A549 (cell line): ENCODE results near the gene MYO1E. TPM values are rescaled to one million over a fixed set of nuclear protein-coding genes. Genes with fewer than 3 reads are reported as not detected.
A peak's percentile ranks its signal among the peaks of the same experiment; 100 is the strongest.

Source experiments
- ATAC-seq, 2 experiments: fragments of 200-7000 bp in 1 of 2; fragments of >200 bp in 1 of 2; cut with Nextera tagmentation in 1 of 2; cut with Tn5 transposase in 1 of 2; 3 replicates each; pipeline versions ENCODE4 v1.8.0 to v1.9.1; 2018 to 2020; ENCODE audit warnings: mild to moderate bottlenecking in 1 of 2, moderate library complexity in 1 of 2
- CTCF ChIA-PET: fragments of 300-600 bp; sonication (Branson Sonifier 250); formaldehyde crosslinking; extraction: SDS; loops from one replicate; lab custom pipeline; 2021; ENCODE audit warnings: antibody characterized with exemption, inconsistent platforms; lab: Yijun Ruan, JAX
- POLR2A ChIA-PET: fragments of 350-600 bp; formaldehyde crosslinking; extraction: SDS; loops from one replicate; lab custom pipeline; 2021; ENCODE audit warnings: antibody characterized with exemption, inconsistent platforms; lab: Yijun Ruan, JAX
- DNase-seq, 2 experiments: peaks; one replicate each; pipeline versions ENCODE4 v3.0.0 to v3.0.0-alpha.2; 2011 to 2016; ENCODE audit warnings: low read depth in 1 of 2, low spot score in 1 of 2
- FAIRE-seq: peaks from 2 replicates; lab custom pipeline; 2011; peaks lifted over from hg19 to GRCh38; lab: Jason Lieb, UNC
- H3K27ac ChIP-seq, 2 experiments: fragments of >200 bp; sonication (Bioruptor Twin); formaldehyde crosslinking; 3 replicates each; pipeline ENCODE4 v1.5.1; 2016 to 2017
- H3K4me1 ChIP-seq: fragments of >200 bp; sonication (Bioruptor Twin); formaldehyde crosslinking; 3 replicates; pipeline ENCODE4 v1.6.1; 2016
- H3K4me2 ChIP-seq: fragments of >200 bp; sonication (Bioruptor Twin); formaldehyde crosslinking; 3 replicates; pipeline ENCODE4 v1.6.1; 2016
- H3K4me3 ChIP-seq: fragments of >200 bp; sonication (Bioruptor Twin); formaldehyde crosslinking; 3 replicates; pipeline ENCODE4 v1.5.1; 2016
- H3K9me3 ChIP-seq: fragments of >200 bp; sonication (Bioruptor Twin); formaldehyde crosslinking; 3 replicates; pipeline ENCODE4 v1.6.1; 2016
- EP300 ChIP-seq, 2 experiments: fragments of >200 bp; sonication (Bioruptor Twin); formaldehyde crosslinking; IDR thresholded peaks; 2 replicates in 1 of 2; 3 replicates in 1 of 2; pipeline ENCODE4 v1.6.1; 2016 to 2017
- FOSB ChIP-seq: fragments of 250-450 bp; sonication (Bioruptor Pico); IDR thresholded peaks from 2 replicates; pipeline ENCODE4 v1.5.0; 2020; ENCODE audit warnings: mild to moderate bottlenecking, moderate library complexity
- FOSL2 ChIP-seq, 2 experiments: fragments of 450-650 bp in 1 of 2; fragments of >200 bp in 1 of 2; sonication (Bioruptor Twin) in 1 of 2; formaldehyde crosslinking; IDR thresholded peaks; 2 replicates each; pipeline versions ENCODE4 v1.5.0 to v1.6.1; 2016 to 2020; ENCODE audit warnings: mild to moderate bottlenecking in 1 of 2, moderate library complexity in 1 of 2
- HOXB13 ChIP-seq: fragments of 250-450 bp; sonication (Bioruptor Pico); IDR thresholded peaks from 2 replicates; pipeline ENCODE4 v1.5.0; 2020; ENCODE audit warnings: low read depth, mild to moderate bottlenecking, moderate library complexity
- JUNB ChIP-seq: fragments of >200 bp; sonication (Bioruptor Twin); formaldehyde crosslinking; IDR thresholded peaks from 2 replicates; pipeline ENCODE4 v1.6.1; 2016
- MAZ ChIP-seq: fragments of 150-350 bp; IDR thresholded peaks from 2 replicates; pipeline ENCODE4 v1.6.1; 2014; ENCODE audit warnings: antibody characterized with exemption, low read depth, low read length, borderline replicate concordance
- RAD21 ChIP-seq, 2 experiments: fragments of >200 bp in 1 of 2; sonication (Bioruptor Twin) in 1 of 2; formaldehyde crosslinking in 1 of 2; IDR thresholded peaks in 1 of 2; conservative IDR thresholded peaks in 1 of 2; 2 replicates in 1 of 2; 3 replicates in 1 of 2; pipeline ENCODE4 v1.6.1; 2012 to 2018; ENCODE audit warnings: inconsistent platforms in 1 of 2
- RARB ChIP-seq: fragments of 250-450 bp; sonication (Bioruptor Pico); IDR thresholded peaks from 2 replicates; pipeline ENCODE4 v1.8.0; 2021; ENCODE audit warnings: mild to moderate bottlenecking, moderate library complexity
- SREBF2 ChIP-seq: fragments of 450-650 bp; IDR thresholded peaks from 2 replicates; pipeline ENCODE4 v1.6.1; 2014; ENCODE audit warnings: mild to moderate bottlenecking, moderate library complexity
- ZNF302 ChIP-seq: fragments of 250-450 bp; sonication (Bioruptor Pico); IDR thresholded peaks from 2 replicates; pipeline ENCODE4 v1.9.0; 2021; ENCODE audit warnings: inconsistent platforms, mild to moderate bottlenecking, moderate library complexity
- ZSCAN20 ChIP-seq: fragments of 250-450 bp; sonication (Bioruptor Pico); IDR thresholded peaks from 2 replicates; pipeline ENCODE4 v1.8.0; 2022; ENCODE audit warnings: mild to moderate bottlenecking, moderate library complexity
- WGBS: methylation state at CpG from one replicate; pipeline ENCODE4 v1.1.6; 2017; ENCODE audit errors: missing lambda C conversion rate; 5-methylcytosine and 5-hydroxymethylcytosine counted together
- polyA plus RNA-seq, 4 experiments: library from polyadenylated mRNA; depleted of rRNA in 3 of 4; stranded (reverse); fragments of >200 nt; fragmentation: RNase III in 1 of 4; extraction: RNeasy Plus Mini Kit Qiagen cat#74134 plus additional on column Dnase treatment in 1 of 4; gene quantifications; 2 replicates in 3 of 4; 3 replicates in 1 of 4; pipeline ENCODE4 v1.2.3, GENCODE V29; 2011 to 2017
- TF ChIP-seq, protein P1 (sequence below): fragments of >200 bp; sonication (Bioruptor Twin); formaldehyde crosslinking; IDR thresholded peaks from 3 replicates; pipeline ENCODE4 v1.5.1; 2016
- TF ChIP-seq, protein P2 (sequence below): fragments of 450-650 bp; IDR thresholded peaks from 2 replicates; pipeline ENCODE4 v1.6.1; 2014; ENCODE audit warnings: antibody characterized with exemption
- TF ChIP-seq, protein P3 (sequence below): fragments of 250-450 bp; sonication (Bioruptor Pico); IDR thresholded peaks from 2 replicates; pipeline ENCODE4 v1.5.0; 2020; ENCODE audit warnings: low read depth, mild to moderate bottlenecking, moderate library complexity

The MYO1E gene
- polyA plus RNA-seq, 2 of the 4 experiments (the other 2 are of a cell fraction), result 202 to 497 TPM

DNA sequence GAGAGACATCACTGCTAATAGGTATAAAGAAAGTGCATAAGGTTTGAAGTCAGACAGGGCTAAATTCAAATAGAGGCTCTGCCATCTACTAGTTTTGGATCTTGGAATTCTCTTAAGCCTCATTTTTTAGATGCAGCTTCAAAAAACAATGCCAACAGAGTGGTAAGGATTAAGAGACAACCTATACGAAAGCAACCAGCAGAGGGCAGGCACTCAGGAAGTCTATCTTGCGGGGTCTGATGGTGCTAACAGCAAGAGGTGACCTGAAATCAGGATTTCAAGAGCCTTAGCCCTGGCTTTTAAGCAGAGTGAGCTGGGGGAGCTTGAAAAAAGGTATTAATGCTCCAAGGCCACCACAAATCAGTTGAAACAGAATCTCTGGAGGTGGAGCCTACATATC lies 125.3 kb downstream of the MYO1E start (continued):
- TF ChIP-seq, protein P1, sequence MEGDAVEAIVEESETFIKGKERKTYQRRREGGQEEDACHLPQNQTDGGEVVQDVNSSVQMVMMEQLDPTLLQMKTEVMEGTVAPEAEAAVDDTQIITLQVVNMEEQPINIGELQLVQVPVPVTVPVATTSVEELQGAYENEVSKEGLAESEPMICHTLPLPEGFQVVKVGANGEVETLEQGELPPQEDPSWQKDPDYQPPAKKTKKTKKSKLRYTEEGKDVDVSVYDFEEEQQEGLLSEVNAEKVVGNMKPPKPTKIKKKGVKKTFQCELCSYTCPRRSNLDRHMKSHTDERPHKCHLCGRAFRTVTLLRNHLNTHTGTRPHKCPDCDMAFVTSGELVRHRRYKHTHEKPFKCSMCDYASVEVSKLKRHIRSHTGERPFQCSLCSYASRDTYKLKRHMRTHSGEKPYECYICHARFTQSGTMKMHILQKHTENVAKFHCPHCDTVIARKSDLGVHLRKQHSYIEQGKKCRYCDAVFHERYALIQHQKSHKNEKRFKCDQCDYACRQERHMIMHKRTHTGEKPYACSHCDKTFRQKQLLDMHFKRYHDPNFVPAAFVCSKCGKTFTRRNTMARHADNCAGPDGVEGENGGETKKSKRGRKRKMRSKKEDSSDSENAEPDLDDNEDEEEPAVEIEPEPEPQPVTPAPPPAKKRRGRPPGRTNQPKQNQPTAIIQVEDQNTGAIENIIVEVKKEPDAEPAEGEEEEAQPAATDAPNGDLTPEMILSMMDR, result peak; percentile 79
- no peak for TF ChIP-seq ZNF302 (CRISPR knock-in tag)
- peak; percentile 79 to 81 for TF ChIP-seq RAD21 (conservative IDR thresholded peaks at IDR 0.05 in 1 of 2, IDR thresholded peaks at IDR 0.05 in 1 of 2)

DNA sequence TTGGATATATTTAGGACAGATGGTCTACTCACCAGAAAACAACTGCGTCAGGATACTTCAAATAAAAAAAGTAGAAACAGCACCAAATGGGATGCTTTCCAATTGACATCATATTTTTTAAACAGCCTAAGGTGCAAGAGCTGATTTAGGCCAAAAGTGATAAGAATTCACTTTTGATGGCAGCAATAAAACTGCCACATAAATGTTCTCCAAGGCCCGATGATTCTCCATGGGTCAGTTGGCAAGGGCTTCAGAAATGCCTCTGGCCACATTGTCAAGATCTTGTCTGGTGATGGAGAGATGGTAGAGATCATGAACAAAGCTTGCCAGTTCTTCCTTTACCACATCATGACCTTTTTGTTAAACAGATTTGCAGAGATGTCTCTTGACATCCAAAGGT lies 127.1 kb downstream of the MYO1E start:
- peak; percentile 7 for FAIRE-seq
- POLR2A ChIA-PET, result interaction anchor here (0.5 kb wide), 1 partner anchor 77 kb away, joined by 8 read pairs; no protein-coding TSS in a partner anchor
- H3K27ac ChIP-seq, result peak overlapping the region; percentile 51 to 87; a peak in 5 of 6 replicates

DNA sequence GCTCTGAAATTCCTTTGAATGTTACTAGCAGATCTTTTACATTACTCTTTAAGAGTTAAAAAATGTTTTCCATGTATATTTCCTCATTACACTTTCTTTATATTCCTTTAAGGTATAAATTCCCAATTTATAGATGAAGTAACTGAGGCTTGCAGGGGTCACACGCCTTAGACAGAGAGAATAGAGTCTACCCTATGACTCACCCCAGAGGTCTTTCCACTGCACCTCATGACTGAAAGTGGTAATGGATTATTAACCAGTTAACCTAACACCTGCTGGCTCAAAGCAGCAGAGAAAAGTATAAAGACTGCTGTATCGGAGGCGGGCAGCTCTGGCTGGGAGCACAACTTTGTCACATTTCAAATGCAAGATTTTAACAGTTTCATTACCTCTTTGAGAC lies 128.3 kb downstream of the MYO1E start:
- FAIRE-seq (no peak), DNase-seq (peak in 1 of 2 experiments; percentile 65), ATAC-seq (peak in 1 of 2 experiments; percentile 13; a peak in 1 of 6 replicates)
- 58% methylated on average over 3 of the region's 3 CpGs for WGBS
- H3K4me3 ChIP-seq, result no peak overlapping the region
- CTCF ChIA-PET, result interaction anchor here (0.6 to 4.8 kb wide), 3 partner anchors 10 to 60 kb away, joined by 3 to 37 read pairs (median 3); no protein-coding TSS in a partner anchor
- peak overlapping the region; percentile 45 for H3K4me2 ChIP-seq
- H3K4me1 ChIP-seq, result peaks cover 83% of the 10 kb centered on the region
- POLR2A ChIA-PET, result no interaction called here
- peak overlapping the region; percentile 51 to 87 for H3K27ac ChIP-seq
- TF ChIP-seq ZSCAN20 (CRISPR knock-in tag) (no peak), FOSL2 (IDR thresholded peaks at IDR 0.05) (no peak), FOSL2 (CRISPR knock-in tag; IDR thresholded peaks at IDR 0.05) (peak; percentile 81)
- H3K9me3 ChIP-seq, result no peaks in the 10 kb centered on the region

More for the DNA sequence above, 127.1 kb downstream of the MYO1E start:
- H3K9me3 ChIP-seq, result no peaks in the 10 kb centered on the region
- no peak overlapping the region for H3K4me3 ChIP-seq
- no peak overlapping the region for H3K4me2 ChIP-seq
- TF ChIP-seq JUNB (no peak), MAZ (no peak)
- TF ChIP-seq, protein P2, sequence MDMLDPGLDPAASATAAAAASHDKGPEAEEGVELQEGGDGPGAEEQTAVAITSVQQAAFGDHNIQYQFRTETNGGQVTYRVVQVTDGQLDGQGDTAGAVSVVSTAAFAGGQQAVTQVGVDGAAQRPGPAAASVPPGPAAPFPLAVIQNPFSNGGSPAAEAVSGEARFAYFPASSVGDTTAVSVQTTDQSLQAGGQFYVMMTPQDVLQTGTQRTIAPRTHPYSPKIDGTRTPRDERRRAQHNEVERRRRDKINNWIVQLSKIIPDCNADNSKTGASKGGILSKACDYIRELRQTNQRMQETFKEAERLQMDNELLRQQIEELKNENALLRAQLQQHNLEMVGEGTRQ, result no peak
- no peak for ATAC-seq
- CTCF ChIA-PET, result interaction anchor here (1.0 to 4.8 kb wide), 13 partner anchors 11 to 287 kb away, joined by 3 to 37 read pairs (median 6); no protein-coding TSS in a partner anchor
- 56% methylated on average over 2 of the region's 2 CpGs for WGBS
- no peak for DNase-seq
- H3K4me1 ChIP-seq, result peaks cover 84% of the 10 kb centered on the region

DNA sequence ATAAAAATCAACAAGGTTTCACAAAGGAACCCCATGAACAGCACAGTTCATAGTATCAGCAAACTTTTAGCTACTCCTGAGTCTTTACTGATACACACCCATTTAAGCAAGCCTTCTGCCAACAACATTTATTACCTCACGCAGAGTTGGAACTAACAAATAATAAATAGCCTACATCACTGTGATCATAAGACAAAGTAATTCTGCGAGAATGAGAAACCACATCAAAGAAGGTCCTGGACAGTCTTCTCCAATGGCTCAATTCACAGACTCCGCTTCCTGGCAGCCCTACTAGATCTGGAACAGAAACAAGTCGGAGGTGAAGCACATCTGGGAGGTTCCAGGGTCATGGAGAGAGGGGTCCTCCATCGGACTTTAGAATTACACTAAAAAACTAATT lies 129.0 kb downstream of the MYO1E start:
- Histone ChIP-seq H3K4me1 (peaks cover 80% of the 10 kb centered on the region), H3K27ac (peak overlapping the region; percentile 51 to 87), H3K4me3 (no peak overlapping the region), H3K4me2 (peak overlapping the region; percentile 45; the same call in 2 of the 3 replicates), H3K9me3 (no peaks in the 10 kb centered on the region)
- peak; percentile 90 for FAIRE-seq
- ChIA-PET CTCF (interaction anchor here (0.6 to 4.8 kb wide), 5 partner anchors 9 to 105 kb away, joined by 3 to 37 read pairs (median 3); no protein-coding TSS in a partner anchor), POLR2A (no interaction called here)
- WGBS, result 79% methylated on average over 5 of the region's 5 CpGs
- TF ChIP-seq FOSB (CRISPR knock-in tag), result no peak
- TF ChIP-seq EP300 (IDR thresholded peaks at IDR 0.05), result 0 out of 5 replicates have a peak, but pooled peaks of 1 of the 2 experiments have one; percentile 17
- no peak for TF ChIP-seq SREBF2
- TF ChIP-seq, protein P3, sequence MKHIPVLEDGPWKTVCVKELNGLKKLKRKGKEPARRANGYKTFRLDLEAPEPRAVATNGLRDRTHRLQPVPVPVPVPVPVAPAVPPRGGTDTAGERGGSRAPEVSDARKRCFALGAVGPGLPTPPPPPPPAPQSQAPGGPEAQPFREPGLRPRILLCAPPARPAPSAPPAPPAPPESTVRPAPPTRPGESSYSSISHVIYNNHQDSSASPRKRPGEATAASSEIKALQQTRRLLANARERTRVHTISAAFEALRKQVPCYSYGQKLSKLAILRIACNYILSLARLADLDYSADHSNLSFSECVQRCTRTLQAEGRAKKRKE (CRISPR knock-in tag), result no peak
- TF ChIP-seq RARB (CRISPR knock-in tag), result no peak
- TF ChIP-seq HOXB13 (CRISPR knock-in tag), result no peak
- no peak for DNase-seq
- ATAC-seq, result no peak
